DMS79 (cell line): ENCODE results near the gene BICD1.

ENCODE experiments used
- DNase-seq: peaks from one replicate; lab custom pipeline; 2025; lab: John Stamatoyannopoulos, UW

BICD1 gene

GRCh38 chr12:32281098-32281497 lies 174.5 kb downstream of the BICD1 start:
- no peak for DNase-seq

- no peak for DNase-seq
Measured at GRCh38 chr12:32284561-32284960, 177.9 kb downstream of the BICD1 start.

- DNase-seq = no peak
Measured at GRCh38 chr12:32285021-32285420, 178.4 kb downstream of the BICD1 start.

- DNase-seq = no peak
Measured at GRCh38 chr12:32285489-32285888, 178.8 kb downstream of the BICD1 start.

DNA sequence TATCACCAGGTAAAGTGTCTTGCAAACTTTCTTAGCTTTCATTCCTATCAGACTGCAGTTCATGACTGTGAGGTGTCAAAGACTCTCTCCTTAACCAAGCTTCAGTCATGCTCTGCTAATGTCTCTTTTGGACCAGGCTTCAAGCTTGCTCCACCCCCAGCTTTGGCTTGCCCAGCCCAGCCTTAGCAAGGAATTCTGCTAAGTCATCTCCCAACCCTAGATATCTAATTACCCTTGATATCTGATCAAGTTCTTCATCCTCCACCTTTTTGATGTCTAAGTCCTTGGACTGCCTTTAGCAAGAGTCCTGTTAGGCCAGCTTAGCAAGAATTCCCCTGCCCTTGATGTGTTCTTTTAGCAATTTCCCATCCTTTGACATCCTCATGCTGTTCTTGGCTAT lies 183.8 kb downstream of the BICD1 start:
- no peak for DNase-seq

GRCh38 chr12:32292151-32292550 lies 185.5 kb downstream of the BICD1 start:
- DNase-seq = no peak

DNA sequence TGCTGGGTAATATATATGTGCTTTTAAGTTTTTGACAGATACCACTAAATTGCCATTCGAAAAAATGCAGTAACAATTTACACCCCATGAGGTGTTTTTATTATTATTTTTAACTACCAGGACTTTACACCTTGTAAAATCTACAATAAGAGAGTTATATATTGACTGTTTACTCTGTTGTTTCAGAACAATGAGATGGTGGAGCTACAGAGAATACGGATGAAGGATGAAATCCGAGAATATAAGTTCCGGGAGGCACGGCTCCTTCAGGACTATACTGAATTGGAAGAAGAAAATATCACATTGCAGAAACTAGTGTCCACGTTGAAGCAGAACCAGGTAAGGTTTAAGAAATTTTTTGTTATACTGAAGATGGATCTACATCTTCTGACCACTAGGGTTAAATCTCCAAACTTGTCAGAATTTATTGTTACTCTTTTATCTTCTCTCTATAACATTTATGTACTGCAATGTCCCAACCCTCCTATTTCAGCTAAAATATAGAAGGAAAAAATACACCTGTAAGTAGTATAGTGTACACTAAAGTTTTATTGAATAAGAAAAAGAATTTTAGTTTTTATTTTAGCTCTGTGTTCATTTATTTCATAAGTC lies 187.3 kb downstream of the BICD1 start:
- DNase-seq = no peak

GRCh38 chr12:32296567-32296966 lies 189.9 kb downstream of the BICD1 start:
- no peak for DNase-seq

DNA sequence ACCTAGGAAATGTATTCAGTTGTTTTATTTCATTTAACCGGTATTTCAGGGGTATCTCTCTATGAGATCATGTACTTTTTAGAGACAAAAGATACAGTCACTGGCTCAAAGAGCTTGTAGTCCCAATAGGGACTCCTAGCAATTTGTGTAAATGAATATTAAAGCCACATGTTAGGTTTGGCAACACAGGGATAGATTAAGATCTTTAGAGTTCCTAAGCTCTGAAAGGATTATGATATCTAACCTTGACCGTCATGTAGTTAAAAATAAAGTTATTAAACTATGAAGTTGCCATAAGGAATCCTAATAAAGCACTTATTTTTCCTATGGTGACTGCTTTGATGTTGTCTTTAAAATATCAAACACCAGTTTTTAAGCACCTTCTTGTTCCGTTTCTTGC lies 192.3 kb downstream of the BICD1 start:
- no peak for DNase-seq

DNA sequence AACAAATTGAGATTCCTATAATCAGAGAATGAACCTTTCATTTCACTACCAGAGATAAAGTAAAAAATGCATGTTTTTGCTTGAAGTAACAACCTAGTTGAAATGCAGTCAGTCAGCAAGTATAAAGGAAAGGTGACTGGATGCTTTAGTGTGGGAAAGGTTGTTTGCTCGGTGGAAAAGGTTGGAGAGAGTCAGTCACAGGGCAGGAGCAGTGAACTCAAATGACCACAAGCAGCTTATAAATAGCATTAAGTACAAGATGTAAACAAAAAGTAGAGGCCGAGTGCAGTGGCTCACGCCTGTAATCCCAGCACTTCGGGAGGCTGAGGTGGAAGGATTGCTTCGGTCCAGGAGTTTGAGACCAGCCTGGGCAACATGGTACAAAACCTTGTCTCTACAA lies 194.6 kb downstream of the BICD1 start:
- no peak for DNase-seq

- DNase-seq = no peak
Measured at GRCh38 chr12:32302218-32303173, 195.8 kb downstream of the BICD1 start.

DNA sequence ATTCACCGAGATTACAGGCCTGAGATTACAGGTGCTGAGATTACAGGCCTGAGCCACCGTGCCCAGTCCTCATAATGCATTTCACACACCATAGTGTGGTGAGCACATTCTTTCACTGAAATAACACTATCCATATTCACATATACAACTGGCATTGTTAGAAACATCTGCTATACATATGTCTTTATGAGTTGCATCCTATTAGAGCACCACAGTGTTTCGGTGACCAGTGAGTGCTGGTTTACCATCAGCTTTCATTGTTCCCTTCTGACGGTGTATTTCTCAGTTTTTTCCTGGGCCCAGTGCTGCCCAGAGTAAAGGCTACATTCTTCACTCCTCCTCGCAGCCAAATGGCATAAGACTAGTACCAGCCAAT lies 196.5 kb downstream of the BICD1 start:
- DNase-seq = no peak

- no peak for DNase-seq
Measured at GRCh38 chr12:32305163-32305562, 198.5 kb downstream of the BICD1 start.

- DNase-seq = no peak
Measured at GRCh38 chr12:32307326-32307725, 200.7 kb downstream of the BICD1 start.

GRCh38 chr12:32309811-32310736 lies 203.4 kb downstream of the BICD1 start:
- no peak for DNase-seq

DNA sequence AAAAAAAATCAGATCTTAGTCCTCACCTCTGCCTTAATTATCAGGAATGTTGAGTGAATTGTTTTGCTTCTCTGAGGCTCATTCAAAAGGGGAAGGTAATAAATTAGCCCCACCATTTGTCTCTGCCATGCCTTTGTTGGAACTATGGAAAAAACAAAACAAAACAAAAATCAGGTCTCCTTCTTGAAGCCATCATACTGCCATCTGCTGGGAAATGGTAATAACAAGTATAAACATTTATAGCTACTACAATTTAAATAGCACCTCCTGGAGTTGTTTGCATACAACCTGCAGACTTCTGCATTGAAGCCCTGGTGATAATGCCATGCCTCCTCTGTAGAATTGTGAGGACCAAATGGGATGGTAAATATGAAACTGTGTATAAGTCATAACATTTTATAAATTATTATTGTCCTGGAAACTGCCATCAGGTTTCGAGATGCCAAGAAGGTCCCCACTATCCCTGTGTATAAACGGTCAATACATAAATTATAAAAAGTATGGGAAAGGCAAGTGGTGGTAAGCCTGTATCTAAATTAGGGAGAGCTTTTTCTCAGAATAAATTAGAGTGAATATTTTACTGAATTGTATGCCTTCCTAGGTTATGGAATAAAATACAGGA lies 205.5 kb downstream of the BICD1 start:
- peak; percentile 13 for DNase-seq

- no peak for DNase-seq
Measured at GRCh38 chr12:32322354-32322753, 215.7 kb downstream of the BICD1 start.

- DNase-seq = no peak
Measured at GRCh38 chr12:32331133-32331532, 224.5 kb downstream of the BICD1 start.

- DNase-seq = no peak
Measured at GRCh38 chr12:32332446-32332845, 225.8 kb downstream of the BICD1 start.

DNA sequence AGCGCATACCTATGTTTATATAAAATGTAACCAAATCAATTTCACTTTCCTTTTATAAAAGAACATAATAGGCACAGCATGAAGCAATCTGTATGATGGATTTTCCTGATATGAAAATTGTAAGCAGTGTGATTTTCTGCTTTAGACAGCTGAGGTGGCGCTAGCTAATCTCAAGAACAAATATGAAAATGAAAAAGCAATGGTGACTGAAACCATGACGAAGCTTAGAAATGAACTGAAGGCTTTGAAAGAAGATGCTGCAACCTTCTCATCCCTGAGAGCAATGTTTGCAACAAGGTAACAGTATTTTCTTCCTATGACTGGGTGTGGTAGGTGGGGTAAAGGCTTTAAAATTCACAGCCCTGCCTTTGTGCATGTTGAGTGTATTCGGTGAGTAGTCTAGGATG lies 227.7 kb downstream of the BICD1 start:
- DNase-seq = no peak

DNA sequence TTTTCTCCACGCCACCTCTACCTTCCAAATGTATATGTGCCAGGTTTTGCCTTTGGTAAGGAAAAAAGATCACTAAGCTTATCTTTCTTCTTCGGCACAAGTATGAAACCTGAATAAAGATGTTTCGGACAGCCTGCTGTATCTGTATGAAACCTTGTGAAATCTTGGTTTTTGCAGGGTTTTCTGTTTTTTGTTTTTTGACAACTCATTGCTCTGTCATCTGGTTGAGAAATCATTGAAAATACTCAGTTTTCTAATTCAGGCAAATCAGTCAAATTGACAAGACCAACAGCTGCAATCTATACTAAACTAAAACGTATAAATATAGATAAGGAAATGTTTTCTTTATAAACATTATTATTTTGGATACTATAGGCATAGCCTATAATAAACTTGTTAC lies 229.6 kb downstream of the BICD1 start:
- no peak for DNase-seq

DNA sequence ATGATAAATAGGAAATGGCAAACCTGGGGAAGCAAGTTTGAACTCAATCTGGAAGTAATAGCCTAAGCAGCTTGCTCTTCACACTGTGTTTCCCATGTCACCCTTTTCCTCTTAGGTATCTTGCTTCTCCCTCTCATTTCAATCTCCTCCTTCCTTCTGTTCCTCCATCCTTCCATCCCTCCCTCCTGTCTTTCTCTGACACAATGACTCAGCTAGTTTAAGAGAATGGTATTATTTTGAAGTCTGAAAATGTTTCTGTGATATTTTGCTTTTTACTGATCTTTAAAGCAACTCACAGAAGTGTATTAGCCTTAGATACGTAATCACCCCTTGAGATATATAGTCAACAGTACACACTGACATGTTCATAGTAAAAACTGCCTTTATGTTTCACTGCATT lies 236.8 kb downstream of the BICD1 start:
- DNase-seq = no peak
